Ovary (tissue), 3 donors: Measurements from ENCODE around the gene EYA2.

ENCODE experiments used
- EP300 ChIP-seq: sonication (generic); formaldehyde crosslinking; IDR thresholded peaks from one replicate; pipeline ENCODE4 v1.6.1; 2017; ENCODE audit warnings: antibody characterized with exemption
- POLR2A ChIP-seq: fragments of 450-650 bp; IDR thresholded peaks from one replicate; pipeline ENCODE4 v1.6.1; 2017; ENCODE audit warnings: antibody characterized with exemption, mild to moderate bottlenecking, moderate library complexity
- TF ChIP-seq, protein P1 (sequence below), 3 donors: fragments of 450-650 bp in 2 of 3; fragments of 200-600 bp in 1 of 3; IDR thresholded peaks; one replicate each; pipeline versions ENCODE4 v1.5.1 to v1.8.0; 2016 to 2022; ENCODE audit warnings: antibody characterized with exemption in 3 of 3, mild to moderate bottlenecking in 1 of 3
- donor health status: DM: no; HTN: no; CAD: no.

DNA sequence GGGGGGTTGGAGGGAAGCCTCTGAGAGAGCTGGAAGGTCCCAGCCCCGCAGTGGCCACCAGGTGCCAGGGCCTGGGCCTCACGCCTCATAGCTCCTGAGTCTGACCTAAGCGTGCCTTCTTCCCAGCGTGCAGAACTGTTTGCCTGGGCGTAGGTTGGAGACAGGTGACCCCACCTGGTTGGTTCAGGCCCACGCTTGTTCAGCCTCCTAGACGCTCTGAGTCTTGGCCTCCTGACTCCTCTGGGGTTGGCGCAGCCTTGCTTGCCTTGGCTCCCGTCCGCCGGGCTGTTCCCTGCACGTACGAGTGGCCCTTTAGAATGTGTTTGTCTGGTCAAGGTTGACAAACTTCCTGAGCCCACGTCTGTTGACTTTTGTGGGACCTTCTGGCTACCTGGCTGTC is 70.8 kb downstream of the EYA2 start:
- TF ChIP-seq POLR2A (no peak), EP300 (no peak)
- TF ChIP-seq, protein P1, sequence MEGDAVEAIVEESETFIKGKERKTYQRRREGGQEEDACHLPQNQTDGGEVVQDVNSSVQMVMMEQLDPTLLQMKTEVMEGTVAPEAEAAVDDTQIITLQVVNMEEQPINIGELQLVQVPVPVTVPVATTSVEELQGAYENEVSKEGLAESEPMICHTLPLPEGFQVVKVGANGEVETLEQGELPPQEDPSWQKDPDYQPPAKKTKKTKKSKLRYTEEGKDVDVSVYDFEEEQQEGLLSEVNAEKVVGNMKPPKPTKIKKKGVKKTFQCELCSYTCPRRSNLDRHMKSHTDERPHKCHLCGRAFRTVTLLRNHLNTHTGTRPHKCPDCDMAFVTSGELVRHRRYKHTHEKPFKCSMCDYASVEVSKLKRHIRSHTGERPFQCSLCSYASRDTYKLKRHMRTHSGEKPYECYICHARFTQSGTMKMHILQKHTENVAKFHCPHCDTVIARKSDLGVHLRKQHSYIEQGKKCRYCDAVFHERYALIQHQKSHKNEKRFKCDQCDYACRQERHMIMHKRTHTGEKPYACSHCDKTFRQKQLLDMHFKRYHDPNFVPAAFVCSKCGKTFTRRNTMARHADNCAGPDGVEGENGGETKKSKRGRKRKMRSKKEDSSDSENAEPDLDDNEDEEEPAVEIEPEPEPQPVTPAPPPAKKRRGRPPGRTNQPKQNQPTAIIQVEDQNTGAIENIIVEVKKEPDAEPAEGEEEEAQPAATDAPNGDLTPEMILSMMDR (IDR thresholded peaks at IDR 0.05), result no peak
